Right atrium auricular region (tissue), 2 donors: ENCODE results near the gene CUX1. TPM values are rescaled to one million over a fixed set of nuclear protein-coding genes. Genes with fewer than 3 reads are reported as not detected.
"Not testable (repeated sequence)": the region's sequence is repeated elsewhere in the genome, so short reads cannot be mapped to it uniquely, and the experiment has no call there.

Experiments
- DNase-seq: peaks from one replicate; pipeline ENCODE4 v3.0.0-alpha.2; 2019; ENCODE audit warnings: low spot score
- H3K27ac ChIP-seq, 2 donors: fragments of 200-600 bp; sonication (generic); 1 replicate in 1 of 2; 2 replicates in 1 of 2; pipeline ENCODE4 v1.5.1; 2016 to 2019
- H3K27me3 ChIP-seq, 2 donors: fragments of 200-600 bp; sonication (generic); one replicate each; pipeline versions ENCODE4 v1.5.1 to v1.6.0; 2017 to 2019
- H3K36me3 ChIP-seq: fragments of 200-600 bp; sonication (generic); one replicate; pipeline ENCODE4 v1.5.1; 2016
- H3K4me1 ChIP-seq, 2 donors: fragments of 200-600 bp; sonication (generic); one replicate each; pipeline versions ENCODE4 v1.5.1 to v1.6.0; 2017 to 2019
- H3K4me3 ChIP-seq, 2 donors: fragments of 200-600 bp; sonication (generic); 1 replicate in 1 of 2; 2 replicates in 1 of 2; pipeline ENCODE4 v1.5.1; 2017 to 2019; ENCODE audit warnings: mild to moderate bottlenecking in 1 of 2, moderate library complexity in 1 of 2
- H3K9me3 ChIP-seq, 2 donors: fragments of 200-600 bp; sonication (generic); one replicate each; pipeline ENCODE4 v1.5.1; 2019
- total RNA-seq, 2 donors: library from RNA; depleted of rRNA; stranded (reverse); fragments of >200 nt; gene quantifications; one replicate each; pipeline ENCODE4 v1.1.0, GENCODE V29; 2016
- TF ChIP-seq, protein P1 (sequence below), 2 donors: fragments of 200-600 bp; sonication (generic); IDR thresholded peaks; one replicate each; pipeline ENCODE4 v1.5.1; 2019; ENCODE audit warnings: antibody characterized with exemption in 2 of 2

The CUX1 gene
- total RNA-seq, 2 donors from 2014 or later = 71.1 to 94.4 TPM

DNA sequence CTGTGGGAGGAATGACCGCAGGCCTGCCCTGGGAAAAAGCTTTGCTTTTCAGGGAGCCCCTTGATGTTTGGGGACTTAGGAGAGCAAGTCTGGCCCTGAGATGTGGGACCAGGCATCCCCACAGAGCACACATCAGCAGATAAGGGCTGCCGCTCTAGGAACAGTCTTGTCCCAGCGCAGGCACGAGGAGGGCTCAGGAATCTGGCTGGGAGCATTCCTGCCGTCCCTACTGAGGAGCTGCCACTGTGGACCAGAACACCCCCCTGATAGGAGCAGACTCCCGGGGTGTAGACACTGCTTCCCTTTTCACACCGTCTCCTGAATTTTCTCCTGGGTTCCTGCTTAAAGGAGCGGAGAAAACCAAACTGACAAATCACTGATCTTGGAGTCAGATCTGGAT lies 232.3 kb downstream of the CUX1 start:
- TF ChIP-seq, protein P1, sequence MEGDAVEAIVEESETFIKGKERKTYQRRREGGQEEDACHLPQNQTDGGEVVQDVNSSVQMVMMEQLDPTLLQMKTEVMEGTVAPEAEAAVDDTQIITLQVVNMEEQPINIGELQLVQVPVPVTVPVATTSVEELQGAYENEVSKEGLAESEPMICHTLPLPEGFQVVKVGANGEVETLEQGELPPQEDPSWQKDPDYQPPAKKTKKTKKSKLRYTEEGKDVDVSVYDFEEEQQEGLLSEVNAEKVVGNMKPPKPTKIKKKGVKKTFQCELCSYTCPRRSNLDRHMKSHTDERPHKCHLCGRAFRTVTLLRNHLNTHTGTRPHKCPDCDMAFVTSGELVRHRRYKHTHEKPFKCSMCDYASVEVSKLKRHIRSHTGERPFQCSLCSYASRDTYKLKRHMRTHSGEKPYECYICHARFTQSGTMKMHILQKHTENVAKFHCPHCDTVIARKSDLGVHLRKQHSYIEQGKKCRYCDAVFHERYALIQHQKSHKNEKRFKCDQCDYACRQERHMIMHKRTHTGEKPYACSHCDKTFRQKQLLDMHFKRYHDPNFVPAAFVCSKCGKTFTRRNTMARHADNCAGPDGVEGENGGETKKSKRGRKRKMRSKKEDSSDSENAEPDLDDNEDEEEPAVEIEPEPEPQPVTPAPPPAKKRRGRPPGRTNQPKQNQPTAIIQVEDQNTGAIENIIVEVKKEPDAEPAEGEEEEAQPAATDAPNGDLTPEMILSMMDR (IDR thresholded peaks at IDR 0.05) = no peak
- Histone ChIP-seq H3K27me3 (no peaks in the 10 kb centered on the region), H3K36me3 (no peaks in the 10 kb centered on the region), H3K4me3 (no peak overlapping the region), H3K27ac (peak overlapping the region in 1 of 2 donors; percentile 23), H3K4me1 (peaks cover 0 to 19% of the 10 kb centered on the region in 2 donors), H3K9me3 (peaks cover 0 to 9% of the 10 kb centered on the region in 2 donors)
- DNase-seq = no peak

DNA sequence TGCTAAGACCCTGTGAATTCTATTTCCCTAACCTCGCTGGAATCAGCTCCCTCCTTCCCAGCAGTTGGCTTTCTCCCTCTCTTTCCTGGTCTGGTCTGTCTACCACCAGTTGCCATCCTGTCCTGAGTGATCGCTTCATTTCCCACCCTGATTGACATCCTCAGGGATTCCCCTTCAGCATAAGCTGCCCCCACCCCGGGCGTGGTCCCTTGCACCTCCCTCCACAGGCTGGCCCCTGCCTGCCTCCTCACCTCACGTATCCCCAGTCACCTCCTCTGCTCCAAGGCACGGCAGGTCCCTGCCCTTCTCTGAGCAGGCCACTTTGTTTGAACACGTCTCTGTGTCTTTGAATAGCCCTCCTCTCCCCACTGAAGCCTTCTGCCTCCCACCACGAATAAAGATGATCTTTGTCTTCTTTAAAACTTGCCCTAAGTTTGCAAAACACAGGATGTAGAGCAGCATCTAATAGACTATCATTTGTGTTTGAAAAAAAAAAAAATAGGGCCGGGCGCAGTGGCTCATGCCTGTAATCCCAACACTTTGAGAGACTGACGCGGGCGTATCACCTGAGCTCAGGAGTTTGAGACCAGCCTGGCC lies 233.5 kb downstream of the CUX1 start:
- no peaks in the 10 kb centered on the region for H3K27me3 ChIP-seq
- no peak overlapping the region for H3K27ac ChIP-seq
- TF ChIP-seq, protein P1 (IDR thresholded peaks at IDR 0.05) = no peak
- no peaks in the 10 kb centered on the region for H3K36me3 ChIP-seq
- no peak for DNase-seq
- peaks cover 0 to 7% of the 10 kb centered on the region in 2 donors for H3K4me1 ChIP-seq
- peaks cover 0 to 13% of the 10 kb centered on the region in 2 donors for H3K9me3 ChIP-seq
- H3K4me3 ChIP-seq = no peak overlapping the region

DNA sequence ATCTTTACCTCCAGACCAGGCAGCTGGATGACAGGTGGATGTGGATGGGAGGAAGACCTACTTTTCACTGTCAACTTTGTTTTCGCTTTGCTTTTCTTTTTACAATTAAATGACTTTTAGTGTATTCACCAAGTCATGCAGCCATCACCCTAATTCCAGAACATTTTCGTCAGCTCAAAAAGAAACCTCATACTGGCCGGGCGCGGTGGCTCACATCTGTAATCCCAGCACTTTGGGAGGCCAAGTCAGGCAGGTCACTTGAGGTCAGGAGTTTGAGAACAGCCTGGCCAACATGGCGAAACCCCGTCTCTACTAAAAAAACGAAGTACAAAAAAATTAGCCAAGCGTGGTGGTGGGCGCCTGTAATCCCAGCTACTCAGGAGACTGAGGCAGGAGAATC lies 234.3 kb downstream of the CUX1 start:
- not testable (repeated sequence) for DNase-seq, H3K27me3 ChIP-seq, H3K4me3 ChIP-seq, H3K4me1 ChIP-seq, H3K27ac ChIP-seq, H3K36me3 ChIP-seq
- H3K9me3 ChIP-seq = peaks cover 0 to 21% of the 10 kb centered on the region in 2 donors

DNA sequence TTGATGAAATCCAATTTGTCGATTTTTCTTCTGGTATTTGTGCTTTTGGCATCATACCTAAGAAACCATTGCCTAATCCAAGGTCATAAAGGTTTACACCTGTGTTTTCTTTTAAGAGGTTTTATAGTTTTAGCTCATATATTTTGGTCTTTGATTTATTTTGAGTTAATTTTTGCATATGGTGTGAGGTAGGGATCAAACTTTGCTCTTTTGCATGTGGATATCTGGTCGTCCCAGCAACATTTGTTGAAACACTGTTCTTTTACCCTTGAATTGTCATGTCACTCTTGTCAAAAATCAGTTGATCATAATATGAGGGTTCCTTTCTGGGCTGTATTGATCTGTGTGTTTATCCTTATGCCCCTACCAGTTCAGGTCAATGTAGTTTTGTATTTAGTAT lies 236.7 kb downstream of the CUX1 start:
- Histone ChIP-seq H3K36me3 (no peaks in the 10 kb centered on the region), H3K4me3 (no peak overlapping the region), H3K27me3 (no peaks in the 10 kb centered on the region), H3K4me1 (no peaks in the 10 kb centered on the region), H3K27ac (no peak overlapping the region), H3K9me3 (peaks cover 0 to 21% of the 10 kb centered on the region in 2 donors)
- TF ChIP-seq, protein P1 (IDR thresholded peaks at IDR 0.05) = no peak
- no peak for DNase-seq

DNA sequence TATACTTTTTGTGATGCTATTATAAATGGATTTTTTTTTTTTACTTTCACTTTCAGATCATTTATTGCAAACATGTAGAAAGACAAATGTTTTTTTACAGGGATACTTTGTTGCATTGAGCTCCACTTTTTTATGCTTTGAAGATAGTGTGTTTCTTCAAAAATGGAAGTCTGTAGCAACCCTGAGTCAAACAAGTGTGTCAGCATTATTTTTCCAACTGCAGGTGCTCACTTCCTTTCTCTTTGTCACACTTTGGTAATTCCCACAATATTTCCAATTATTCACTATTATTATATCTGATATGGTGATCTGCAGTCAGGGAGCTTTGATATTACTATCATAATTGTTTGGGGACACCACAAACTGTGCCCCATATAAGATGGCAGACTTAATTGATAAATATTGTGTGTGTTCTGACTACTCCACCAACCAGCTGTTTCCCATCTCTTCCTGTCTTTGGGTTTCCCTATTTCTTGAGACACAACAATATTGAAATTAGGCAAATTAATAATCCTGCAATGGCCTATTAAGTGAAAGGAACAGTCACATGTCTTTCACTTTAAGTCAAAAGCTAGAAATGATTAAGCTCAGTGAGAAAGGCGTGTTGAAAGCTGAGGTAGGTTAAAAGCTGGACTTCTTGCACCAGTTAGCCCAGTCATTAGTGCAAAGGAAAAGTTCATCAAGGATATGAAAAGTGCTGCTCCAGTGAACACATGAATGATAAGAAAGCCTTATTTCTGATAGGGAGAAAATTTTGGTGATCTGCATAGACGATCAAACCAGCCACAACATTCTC lies 238.0 kb downstream of the CUX1 start:
- H3K9me3 ChIP-seq = peaks cover 0 to 21% of the 10 kb centered on the region in 2 donors
- no peak overlapping the region for H3K4me3 ChIP-seq
- H3K27me3 ChIP-seq = no peaks in the 10 kb centered on the region
- no peak for DNase-seq
- H3K4me1 ChIP-seq = no peaks in the 10 kb centered on the region
- TF ChIP-seq, protein P1 (IDR thresholded peaks at IDR 0.05) = no peak
- H3K27ac ChIP-seq = no peak overlapping the region
- H3K36me3 ChIP-seq = no peaks in the 10 kb centered on the region

DNA sequence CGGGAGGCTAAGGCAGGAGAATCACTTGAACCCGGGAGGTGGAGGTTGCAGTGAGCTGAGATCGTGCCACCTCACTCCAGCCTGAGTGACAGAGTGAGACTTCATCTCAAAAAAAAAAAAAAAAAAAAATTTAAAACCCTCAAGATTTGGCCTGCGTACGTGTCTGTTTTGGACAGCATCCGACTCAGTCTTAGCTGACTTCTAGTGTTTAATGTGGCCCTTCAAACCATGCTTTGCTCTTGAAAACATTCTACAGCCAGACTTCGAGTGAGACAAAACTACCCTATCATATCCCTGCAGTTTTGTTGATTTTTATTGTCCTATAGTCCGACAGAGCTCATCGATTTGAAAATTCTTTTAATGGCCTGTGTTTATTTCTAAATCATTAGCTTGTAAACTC lies 242.1 kb downstream of the CUX1 start:
- Histone ChIP-seq H3K4me3 (no peak overlapping the region), H3K4me1 (peaks cover 0 to 11% of the 10 kb centered on the region in 2 donors), H3K36me3 (no peaks in the 10 kb centered on the region), H3K27ac (no peak overlapping the region), H3K9me3 (peaks cover 0 to 14% of the 10 kb centered on the region in 2 donors), H3K27me3 (no peaks in the 10 kb centered on the region)
- TF ChIP-seq, protein P1 (IDR thresholded peaks at IDR 0.05) = no peak
- no peak for DNase-seq
